ENCODE results near the gene SUFU. TPM values are rescaled to one million over a fixed set of nuclear protein-coding genes. Genes with fewer than 3 reads are reported as not detected.

Gene SUFU
- total and polyA plus RNA-seq, 2 of the 13 experiments (the other 11 are each of a cell fraction or from before 2014, with no cell fraction given): 2.9 to 5.5 TPM

DNA sequence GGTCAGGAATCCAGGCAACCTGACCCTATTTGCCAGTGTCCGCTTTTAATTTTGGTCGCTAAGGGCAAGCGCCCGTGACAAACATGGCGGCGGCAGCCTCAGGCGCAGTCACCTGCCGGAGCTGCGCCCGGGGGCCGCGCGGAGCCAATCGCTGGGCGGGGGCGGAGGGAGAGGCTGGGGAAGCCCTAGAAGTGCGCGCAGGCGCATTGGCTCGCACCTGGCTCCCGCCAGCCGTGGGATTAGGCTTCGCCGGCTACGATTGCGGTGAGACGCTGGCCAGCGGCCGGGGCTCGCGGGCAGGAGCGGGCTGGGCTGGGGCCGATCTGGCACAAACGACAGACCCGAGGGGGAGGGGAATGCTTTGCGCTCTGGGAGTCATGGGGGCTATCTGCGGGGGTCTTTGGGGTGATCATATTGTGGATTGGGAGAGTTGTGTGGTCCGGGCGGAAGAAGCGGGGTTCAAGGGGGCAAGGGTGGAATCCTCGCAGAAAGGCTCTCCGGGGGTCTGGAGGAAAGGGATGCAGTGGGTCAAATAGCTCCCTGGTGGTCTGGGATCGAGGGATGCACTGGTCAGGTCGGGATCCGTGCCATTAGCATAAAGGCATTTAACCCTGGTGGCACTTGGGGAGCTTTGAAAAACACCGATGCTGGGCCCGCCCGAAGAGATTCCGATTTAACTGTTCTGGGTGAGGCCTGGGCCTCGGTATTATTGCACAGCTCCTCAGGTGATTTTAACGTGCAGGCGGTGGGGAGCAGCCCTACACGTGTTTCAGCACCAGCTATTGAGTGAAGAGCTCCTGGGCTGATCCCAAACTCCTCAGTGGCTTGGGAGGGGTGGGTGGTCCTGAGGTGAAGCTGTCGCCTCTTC lies 42.4 kb upstream of the SUFU start (continued):
- TF ChIP-seq EP300 (IDR thresholded peaks at IDR 0.05; ENCODE audit: low read depth in 2 of 2, low read length in 2 of 2) (peak in 1 of 2 experiments; percentile 4; a peak in 1 of 4 replicates), EP300 (CRISPR knock-in tag; IDR thresholded peaks at IDR 0.05; ENCODE audit: borderline replicate concordance) (no peak), WIZ (CRISPR knock-in tag; IDR thresholded peaks at IDR 0.05) (no peak), RFXAP (CRISPR knock-in tag; IDR thresholded peaks at IDR 0.05; ENCODE audit: borderline replicate concordance) (no peak), SETDB1 (CRISPR knock-in tag; IDR thresholded peaks at IDR 0.05; ENCODE audit: borderline replicate concordance) (no peak), GATAD2A (CRISPR knock-in tag; IDR thresholded peaks at IDR 0.05) (no peak), U2AF2 (IDR thresholded peaks at IDR 0.05; ENCODE audit: low read depth, low read length) (no peak), NCOA5 (CRISPR knock-in tag; IDR thresholded peaks at IDR 0.05) (no peak), ZNF446 (CRISPR knock-in tag; IDR thresholded peaks at IDR 0.05) (no peak), HNRNPK (IDR thresholded peaks at IDR 0.05; ENCODE audit: low read depth, low read length, poor library complexity, severe bottlenecking) (peak; percentile 77), ZNF792 (CRISPR knock-in tag; IDR thresholded peaks at IDR 0.05) (no peak), ARHGAP35 (CRISPR knock-in tag; IDR thresholded peaks at IDR 0.05; ENCODE audit: borderline replicate concordance) (no peak), MXD4 (CRISPR knock-in tag; IDR thresholded peaks at IDR 0.05) (peak; percentile 64), ZNF468 (CRISPR knock-in tag; IDR thresholded peaks at IDR 0.05) (no peak), EZH2 (conservative IDR thresholded peaks at IDR 0.05; ENCODE audit: low read depth, low read length) (no peak), ZNF547 (CRISPR knock-in tag; IDR thresholded peaks at IDR 0.05) (no peak), ZFX (CRISPR knock-in tag; IDR thresholded peaks at IDR 0.05; ENCODE audit: low read depth) (peak; percentile 55; the same call in 1 of the 2 replicates), SP1 (IDR thresholded peaks at IDR 0.05) (no peak), SP1 (CRISPR knock-in tag; IDR thresholded peaks at IDR 0.05) (peak; percentile 62)
- TF ChIP-seq, protein P1, sequence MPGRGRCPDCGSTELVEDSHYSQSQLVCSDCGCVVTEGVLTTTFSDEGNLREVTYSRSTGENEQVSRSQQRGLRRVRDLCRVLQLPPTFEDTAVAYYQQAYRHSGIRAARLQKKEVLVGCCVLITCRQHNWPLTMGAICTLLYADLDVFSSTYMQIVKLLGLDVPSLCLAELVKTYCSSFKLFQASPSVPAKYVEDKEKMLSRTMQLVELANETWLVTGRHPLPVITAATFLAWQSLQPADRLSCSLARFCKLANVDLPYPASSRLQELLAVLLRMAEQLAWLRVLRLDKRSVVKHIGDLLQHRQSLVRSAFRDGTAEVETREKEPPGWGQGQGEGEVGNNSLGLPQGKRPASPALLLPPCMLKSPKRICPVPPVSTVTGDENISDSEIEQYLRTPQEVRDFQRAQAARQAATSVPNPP (CRISPR knock-in tag; IDR thresholded peaks at IDR 0.05): no peak
- TF ChIP-seq, protein P2, sequence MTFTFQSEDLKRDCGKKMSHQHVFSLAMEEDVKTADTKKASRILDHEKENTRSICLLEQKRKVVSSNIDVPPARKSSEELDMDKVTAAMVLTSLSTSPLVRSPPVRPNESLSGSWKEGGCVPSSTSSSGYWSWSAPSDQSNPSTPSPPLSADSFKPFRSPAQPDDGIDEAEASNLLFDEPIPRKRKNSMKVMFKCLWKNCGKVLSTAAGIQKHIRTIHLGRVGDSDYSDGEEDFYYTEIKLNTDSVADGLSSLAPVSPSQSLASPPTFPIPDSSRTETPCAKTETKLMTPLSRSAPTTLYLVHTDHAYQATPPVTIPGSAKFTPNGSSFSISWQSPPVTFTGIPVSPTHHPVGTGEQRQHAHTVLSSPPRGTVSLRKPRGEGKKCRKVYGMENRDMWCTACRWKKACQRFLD (CRISPR knock-in tag; IDR thresholded peaks at IDR 0.05; ENCODE audit: borderline replicate concordance): no peak; the same call in 1 of the 2 replicates
- TF ChIP-seq, protein P3, sequence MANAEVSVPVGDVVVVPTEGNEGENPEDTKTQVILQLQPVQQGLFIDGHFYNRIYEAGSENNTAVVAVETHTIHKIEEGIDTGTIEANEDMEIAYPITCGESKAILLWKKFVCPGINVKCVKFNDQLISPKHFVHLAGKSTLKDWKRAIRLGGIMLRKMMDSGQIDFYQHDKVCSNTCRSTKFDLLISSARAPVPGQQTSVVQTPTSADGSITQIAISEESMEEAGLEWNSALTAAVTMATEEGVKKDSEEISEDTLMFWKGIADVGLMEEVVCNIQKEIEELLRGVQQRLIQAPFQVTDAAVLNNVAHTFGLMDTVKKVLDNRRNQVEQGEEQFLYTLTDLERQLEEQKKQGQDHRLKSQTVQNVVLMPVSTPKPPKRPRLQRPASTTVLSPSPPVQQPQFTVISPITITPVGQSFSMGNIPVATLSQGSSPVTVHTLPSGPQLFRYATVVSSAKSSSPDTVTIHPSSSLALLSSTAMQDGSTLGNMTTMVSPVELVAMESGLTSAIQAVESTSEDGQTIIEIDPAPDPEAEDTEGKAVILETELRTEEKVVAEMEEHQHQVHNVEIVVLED (CRISPR knock-in tag; IDR thresholded peaks at IDR 0.05; ENCODE audit: borderline replicate concordance): peak; percentile 92
- TF ChIP-seq, protein P4, sequence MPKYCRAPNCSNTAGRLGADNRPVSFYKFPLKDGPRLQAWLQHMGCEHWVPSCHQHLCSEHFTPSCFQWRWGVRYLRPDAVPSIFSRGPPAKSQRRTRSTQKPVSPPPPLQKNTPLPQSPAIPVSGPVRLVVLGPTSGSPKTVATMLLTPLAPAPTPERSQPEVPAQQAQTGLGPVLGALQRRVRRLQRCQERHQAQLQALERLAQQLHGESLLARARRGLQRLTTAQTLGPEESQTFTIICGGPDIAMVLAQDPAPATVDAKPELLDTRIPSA (CRISPR knock-in tag; IDR thresholded peaks at IDR 0.05; ENCODE audit: borderline replicate concordance): no peak
- TF ChIP-seq, protein P5, sequence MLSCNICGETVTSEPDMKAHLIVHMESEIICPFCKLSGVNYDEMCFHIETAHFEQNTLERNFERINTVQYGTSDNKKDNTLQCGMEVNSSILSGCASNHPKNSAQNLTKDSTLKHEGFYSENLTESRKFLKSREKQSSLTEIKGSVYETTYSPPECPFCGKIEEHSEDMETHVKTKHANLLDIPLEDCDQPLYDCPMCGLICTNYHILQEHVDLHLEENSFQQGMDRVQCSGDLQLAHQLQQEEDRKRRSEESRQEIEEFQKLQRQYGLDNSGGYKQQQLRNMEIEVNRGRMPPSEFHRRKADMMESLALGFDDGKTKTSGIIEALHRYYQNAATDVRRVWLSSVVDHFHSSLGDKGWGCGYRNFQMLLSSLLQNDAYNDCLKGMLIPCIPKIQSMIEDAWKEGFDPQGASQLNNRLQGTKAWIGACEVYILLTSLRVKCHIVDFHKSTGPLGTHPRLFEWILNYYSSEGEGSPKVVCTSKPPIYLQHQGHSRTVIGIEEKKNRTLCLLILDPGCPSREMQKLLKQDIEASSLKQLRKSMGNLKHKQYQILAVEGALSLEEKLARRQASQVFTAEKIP (CRISPR knock-in tag; IDR thresholded peaks at IDR 0.05; ENCODE audit: borderline replicate concordance): no peak

Measured in HepG2 (cell line).